PFSK-1 (cell line): ENCODE results near the gene P2RY11.

ENCODE experiments used
- FOXP2 ChIP-seq: optimal IDR thresholded peaks from 2 replicates; pipeline ENCODE3; 2011; ENCODE audit warnings: borderline replicate concordance, control low read depth, inconsistent platforms; ENCODE audit not compliant: insufficient read depth; ENCODE audit errors: extremely low read length, extremely low read depth
- POLR2AphosphoS5 ChIP-seq: IDR thresholded peaks from 2 replicates; pipeline ENCODE4 v1.6.1; 2012; ENCODE audit warnings: low read depth, mild to moderate bottlenecking, control low read depth, low read length, moderate library complexity
- SIN3A ChIP-seq: IDR thresholded peaks from 2 replicates; pipeline ENCODE4 v1.6.1; 2012; ENCODE audit warnings: mild to moderate bottlenecking, low read length, moderate library complexity, borderline replicate concordance; ENCODE audit not compliant: insufficient read depth
- TAF1 ChIP-seq: IDR thresholded peaks from 2 replicates; pipeline ENCODE4 v1.6.1; 2012; ENCODE audit warnings: low read length, control low read depth, borderline replicate concordance; ENCODE audit not compliant: insufficient read depth
- TF ChIP-seq, protein P1 (sequence below), 2 experiments: IDR thresholded peaks; 2 replicates each; pipeline versions ENCODE4 v1.6.1 to v1.8.0; 2011 to 2012; ENCODE audit warnings: low read depth in 2 of 2, low read length in 2 of 2, control low read depth in 1 of 2, inconsistent platforms in 1 of 2, mild to moderate bottlenecking in 1 of 2, moderate library complexity in 1 of 2; ENCODE audit not compliant: insufficient read depth in 1 of 2

P2RY11 gene

DNA sequence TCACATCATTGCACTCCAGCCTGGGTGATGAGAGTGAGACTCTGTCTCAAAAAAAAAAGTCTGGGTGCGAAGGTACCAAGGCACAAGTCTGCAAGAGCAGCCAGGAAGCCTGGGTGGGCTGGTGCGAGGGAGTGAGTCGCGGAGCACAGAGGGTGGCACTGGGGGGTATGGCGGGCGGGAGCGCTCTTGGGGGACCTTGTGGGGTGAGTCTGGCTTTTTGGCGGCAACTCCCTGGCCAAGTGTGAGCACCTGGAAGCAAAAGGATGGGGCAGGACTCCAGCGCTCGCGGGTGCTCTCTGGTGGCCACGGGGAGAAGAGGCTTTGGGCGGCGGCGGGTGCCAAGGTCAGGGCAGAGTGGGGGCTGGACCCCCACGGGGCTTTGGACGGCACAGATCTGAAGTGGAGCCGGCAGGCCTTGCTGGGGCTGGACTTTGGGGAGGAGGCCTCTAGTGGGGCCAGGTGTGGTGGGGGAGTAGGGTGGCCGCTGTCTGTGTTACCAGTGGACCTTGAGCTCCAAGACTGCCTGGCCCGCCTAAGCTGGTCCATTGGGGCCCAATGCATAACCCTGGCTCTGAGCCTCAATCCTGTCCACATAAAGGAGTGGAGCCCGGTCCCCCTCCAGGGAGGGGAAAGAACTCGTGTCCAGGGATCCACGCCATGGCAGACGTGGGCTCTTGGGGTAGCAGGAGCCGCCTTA, 1.6 kb downstream of the P2RY11 start:
- TF ChIP-seq POLR2AphosphoS5: peak; percentile 48; the same call in 1 of the 2 replicates
- no peak for TF ChIP-seq FOXP2
- TF ChIP-seq TAF1: no peak
- 0 out of 2 replicates have a peak, but pooled peaks have one; percentile 12 for TF ChIP-seq SIN3A
- TF ChIP-seq, protein P1, sequence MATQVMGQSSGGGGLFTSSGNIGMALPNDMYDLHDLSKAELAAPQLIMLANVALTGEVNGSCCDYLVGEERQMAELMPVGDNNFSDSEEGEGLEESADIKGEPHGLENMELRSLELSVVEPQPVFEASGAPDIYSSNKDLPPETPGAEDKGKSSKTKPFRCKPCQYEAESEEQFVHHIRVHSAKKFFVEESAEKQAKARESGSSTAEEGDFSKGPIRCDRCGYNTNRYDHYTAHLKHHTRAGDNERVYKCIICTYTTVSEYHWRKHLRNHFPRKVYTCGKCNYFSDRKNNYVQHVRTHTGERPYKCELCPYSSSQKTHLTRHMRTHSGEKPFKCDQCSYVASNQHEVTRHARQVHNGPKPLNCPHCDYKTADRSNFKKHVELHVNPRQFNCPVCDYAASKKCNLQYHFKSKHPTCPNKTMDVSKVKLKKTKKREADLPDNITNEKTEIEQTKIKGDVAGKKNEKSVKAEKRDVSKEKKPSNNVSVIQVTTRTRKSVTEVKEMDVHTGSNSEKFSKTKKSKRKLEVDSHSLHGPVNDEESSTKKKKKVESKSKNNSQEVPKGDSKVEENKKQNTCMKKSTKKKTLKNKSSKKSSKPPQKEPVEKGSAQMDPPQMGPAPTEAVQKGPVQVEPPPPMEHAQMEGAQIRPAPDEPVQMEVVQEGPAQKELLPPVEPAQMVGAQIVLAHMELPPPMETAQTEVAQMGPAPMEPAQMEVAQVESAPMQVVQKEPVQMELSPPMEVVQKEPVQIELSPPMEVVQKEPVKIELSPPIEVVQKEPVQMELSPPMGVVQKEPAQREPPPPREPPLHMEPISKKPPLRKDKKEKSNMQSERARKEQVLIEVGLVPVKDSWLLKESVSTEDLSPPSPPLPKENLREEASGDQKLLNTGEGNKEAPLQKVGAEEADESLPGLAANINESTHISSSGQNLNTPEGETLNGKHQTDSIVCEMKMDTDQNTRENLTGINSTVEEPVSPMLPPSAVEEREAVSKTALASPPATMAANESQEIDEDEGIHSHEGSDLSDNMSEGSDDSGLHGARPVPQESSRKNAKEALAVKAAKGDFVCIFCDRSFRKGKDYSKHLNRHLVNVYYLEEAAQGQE (IDR thresholded peaks at IDR 0.05; ENCODE audit: insufficient read depth in 1 of 2, low read depth in 2 of 2, low read length in 2 of 2): no peak

DNA sequence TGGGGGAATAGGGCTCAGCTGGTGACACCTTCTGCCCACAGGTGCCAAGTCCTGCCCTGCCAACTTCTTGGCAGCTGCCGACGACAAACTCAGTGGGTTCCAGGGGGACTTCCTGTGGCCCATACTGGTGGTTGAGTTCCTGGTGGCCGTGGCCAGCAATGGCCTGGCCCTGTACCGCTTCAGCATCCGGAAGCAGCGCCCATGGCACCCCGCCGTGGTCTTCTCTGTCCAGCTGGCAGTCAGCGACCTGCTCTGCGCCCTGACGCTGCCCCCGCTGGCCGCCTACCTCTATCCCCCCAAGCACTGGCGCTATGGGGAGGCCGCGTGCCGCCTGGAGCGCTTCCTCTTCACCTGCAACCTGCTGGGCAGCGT, 2.1 kb downstream of the P2RY11 start:
- TF ChIP-seq POLR2AphosphoS5 (peak; percentile 18; the same call in 1 of the 2 replicates), TAF1 (no peak), SIN3A (0 out of 2 replicates have a peak, but pooled peaks have one; percentile 2)
- TF ChIP-seq, protein P1 (IDR thresholded peaks at IDR 0.05; ENCODE audit: insufficient read depth in 1 of 2, low read depth in 2 of 2, low read length in 2 of 2): no peak

DNA sequence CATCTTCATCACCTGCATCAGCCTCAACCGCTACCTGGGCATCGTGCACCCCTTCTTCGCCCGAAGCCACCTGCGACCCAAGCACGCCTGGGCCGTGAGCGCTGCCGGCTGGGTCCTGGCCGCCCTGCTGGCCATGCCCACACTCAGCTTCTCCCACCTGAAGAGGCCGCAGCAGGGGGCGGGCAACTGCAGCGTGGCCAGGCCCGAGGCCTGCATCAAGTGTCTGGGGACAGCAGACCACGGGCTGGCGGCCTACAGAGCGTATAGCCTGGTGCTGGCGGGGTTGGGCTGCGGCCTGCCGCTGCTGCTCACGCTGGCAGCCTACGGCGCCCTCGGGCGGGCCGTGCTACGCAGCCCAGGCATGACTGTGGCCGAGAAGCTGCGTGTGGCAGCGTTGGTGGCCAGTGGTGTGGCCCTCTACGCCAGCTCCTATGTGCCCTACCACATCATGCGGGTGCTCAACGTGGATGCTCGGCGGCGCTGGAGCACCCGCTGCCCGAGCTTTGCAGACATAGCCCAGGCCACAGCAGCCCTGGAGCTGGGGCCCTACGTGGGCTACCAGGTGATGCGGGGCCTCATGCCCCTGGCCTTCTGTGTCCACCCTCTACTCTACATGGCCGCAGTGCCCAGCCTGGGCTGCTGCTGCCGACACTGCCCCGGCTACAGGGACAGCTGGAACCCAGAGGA, 2.6 kb downstream of the P2RY11 start:
- TF ChIP-seq, protein P1 (IDR thresholded peaks at IDR 0.05; ENCODE audit: insufficient read depth in 1 of 2, low read depth in 2 of 2, low read length in 2 of 2): no peak
- peak; percentile 26 for TF ChIP-seq FOXP2
- no peak for TF ChIP-seq SIN3A
- 0 out of 2 replicates have a peak, but pooled peaks have one; percentile 17 for TF ChIP-seq POLR2AphosphoS5
- no peak for TF ChIP-seq TAF1

DNA sequence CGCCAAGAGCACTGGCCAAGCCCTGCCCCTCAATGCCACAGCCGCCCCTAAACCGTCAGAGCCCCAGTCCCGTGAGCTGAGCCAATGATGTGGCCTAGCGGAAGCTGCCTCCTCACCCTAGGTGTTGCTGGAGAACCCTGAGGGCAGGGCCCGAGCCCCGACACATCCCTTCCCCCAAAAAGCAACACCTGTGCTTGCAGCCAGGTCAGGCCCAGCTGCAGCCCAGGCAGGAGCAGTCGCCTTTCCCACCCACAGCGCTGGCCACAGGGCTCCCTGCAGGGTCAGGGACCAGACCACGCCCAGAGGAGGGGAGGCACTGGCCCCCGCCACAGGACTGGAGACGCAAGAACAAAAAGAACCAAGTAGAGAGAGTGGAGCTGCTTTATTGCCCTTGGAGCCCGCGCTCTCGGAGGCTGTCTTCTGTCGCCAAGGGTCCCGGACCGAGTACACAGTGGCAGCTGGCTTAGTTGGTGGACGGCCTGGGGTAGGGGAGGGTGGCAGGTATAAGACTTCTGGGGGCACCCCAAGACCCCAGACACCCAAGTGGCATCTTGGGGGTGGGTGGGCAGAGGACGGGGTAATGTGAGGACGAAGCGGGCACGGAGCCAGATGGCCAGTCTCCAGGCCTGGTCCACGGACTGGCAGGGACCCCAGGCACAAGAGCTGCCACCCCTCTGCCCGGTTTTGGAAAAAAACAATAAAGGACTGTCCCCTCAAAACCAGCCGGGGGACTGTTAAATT, 3.3 kb downstream of the P2RY11 start:
- TF ChIP-seq POLR2AphosphoS5: no peak; the same call in 1 of the 2 replicates
- peak; percentile 8 for TF ChIP-seq FOXP2
- no peak for TF ChIP-seq TAF1

DNA sequence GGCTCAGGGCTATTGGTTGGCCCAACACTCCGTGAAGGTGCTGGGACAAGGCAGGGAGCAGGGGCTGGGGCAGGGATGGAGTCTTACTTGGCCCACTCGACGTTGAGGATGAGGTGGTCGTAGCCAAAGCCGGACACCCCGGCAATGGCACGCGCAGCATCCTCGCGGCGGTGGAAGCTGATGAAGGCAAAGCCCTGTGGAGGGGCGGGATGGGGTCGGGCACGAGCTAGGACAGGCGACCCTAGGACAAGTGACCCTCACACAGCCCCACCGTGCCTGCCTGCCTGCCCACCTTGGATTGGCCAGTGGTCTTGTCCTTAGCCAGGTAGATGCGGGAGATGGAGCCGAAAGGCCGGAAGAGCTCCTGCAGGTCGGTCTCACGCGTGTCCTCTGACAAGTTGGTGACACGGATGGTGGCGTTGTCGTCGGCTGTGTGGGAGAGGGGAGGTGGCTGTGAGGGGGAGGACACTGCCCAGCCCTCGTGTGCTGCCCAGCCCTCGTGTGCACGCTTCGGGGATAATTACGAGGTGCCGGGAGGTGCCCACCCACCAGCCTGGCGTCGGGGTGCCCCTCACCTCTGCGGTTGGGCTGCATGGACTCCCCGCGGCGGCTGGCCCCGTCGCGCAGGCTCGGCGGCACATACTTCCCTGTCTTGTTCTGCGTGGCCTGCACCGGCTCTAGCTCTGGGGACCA, 4.0 kb downstream of the P2RY11 start:
- TF ChIP-seq FOXP2: no peak
- TF ChIP-seq, protein P1 (IDR thresholded peaks at IDR 0.05; ENCODE audit: insufficient read depth in 1 of 2, low read depth in 2 of 2, low read length in 2 of 2): no peak
- no peak for TF ChIP-seq SIN3A
- TF ChIP-seq POLR2AphosphoS5: no peak; the same call in none of the 2 replicates
- no peak for TF ChIP-seq TAF1
